A549 (cell line): ENCODE measurements around the gene EPHA1.

ENCODE experiments used
- CHD4 ChIP-seq: fragments of 200-600 bp; sonication (generic); IDR thresholded peaks from 2 replicates; pipeline ENCODE4 v1.6.1; 2016; ENCODE audit warnings: antibody characterized with exemption, mild to moderate bottlenecking, borderline replicate concordance
- ELK1 ChIP-seq: fragments of 150-350 bp; IDR thresholded peaks from 2 replicates; pipeline ENCODE4 v1.6.1; 2014; ENCODE audit warnings: low read depth, mild to moderate bottlenecking, low read length
- FOSL2 ChIP-seq, 2 experiments: fragments of 450-650 bp in 1 of 2; fragments of >200 bp in 1 of 2; sonication (Bioruptor Twin) in 1 of 2; formaldehyde crosslinking; IDR thresholded peaks; 2 replicates each; pipeline versions ENCODE4 v1.5.0 to v1.6.1; 2016 to 2020; ENCODE audit warnings: mild to moderate bottlenecking in 1 of 2, moderate library complexity in 1 of 2
- JUNB ChIP-seq: fragments of >200 bp; sonication (Bioruptor Twin); formaldehyde crosslinking; IDR thresholded peaks from 2 replicates; pipeline ENCODE4 v1.6.1; 2016
- MAFK ChIP-seq: fragments of 450-650 bp; IDR thresholded peaks from 2 replicates; pipeline ENCODE4 v1.6.1; 2014; ENCODE audit not compliant: partially characterized antibody
- MYC ChIP-seq: IDR thresholded peaks from 2 replicates; pipeline ENCODE4 v1.6.1; 2012; ENCODE audit warnings: mild to moderate bottlenecking, inconsistent platforms, low read length, improper control_type of control experiment, borderline replicate concordance
- NPAS2 ChIP-seq: fragments of 250-450 bp; sonication (Bioruptor Pico); IDR thresholded peaks from 2 replicates; pipeline ENCODE4 v1.8.0; 2022; ENCODE audit warnings: mild to moderate bottlenecking, moderate library complexity, borderline replicate concordance
- POLR2A ChIP-seq: IDR thresholded peaks from 2 replicates; pipeline ENCODE4 v1.6.1; 2012; ENCODE audit warnings: mild to moderate bottlenecking, low read length
- RAD21 ChIP-seq, 2 experiments: fragments of >200 bp in 1 of 2; sonication (Bioruptor Twin) in 1 of 2; formaldehyde crosslinking in 1 of 2; IDR thresholded peaks in 1 of 2; conservative IDR thresholded peaks in 1 of 2; 2 replicates in 1 of 2; 3 replicates in 1 of 2; pipeline ENCODE4 v1.6.1; 2012 to 2018; ENCODE audit warnings: inconsistent platforms in 1 of 2
- REST ChIP-seq: fragments of 200-600 bp; sonication (generic); IDR thresholded peaks from 2 replicates; pipeline ENCODE4 v1.6.1; 2016; ENCODE audit warnings: antibody characterized with exemption, mild to moderate bottlenecking, moderate library complexity
- SMC3 ChIP-seq: fragments of >200 bp; sonication (Bioruptor Twin); formaldehyde crosslinking; IDR thresholded peaks from 3 replicates; pipeline ENCODE4 v1.6.1; 2018; ENCODE audit warnings: inconsistent platforms
- TF ChIP-seq, protein P1 (sequence below): fragments of >200 bp; sonication (Bioruptor Twin); formaldehyde crosslinking; IDR thresholded peaks from 3 replicates; pipeline ENCODE4 v1.5.1; 2016
- TF ChIP-seq, protein P2 (sequence below): fragments of 450-650 bp; IDR thresholded peaks from 2 replicates; pipeline ENCODE4 v1.6.1; 2014; ENCODE audit warnings: antibody characterized with exemption

GRCh38 chr7:143376396-143376795, 32.3 kb downstream of the EPHA1 start:
- TF ChIP-seq, protein P1, sequence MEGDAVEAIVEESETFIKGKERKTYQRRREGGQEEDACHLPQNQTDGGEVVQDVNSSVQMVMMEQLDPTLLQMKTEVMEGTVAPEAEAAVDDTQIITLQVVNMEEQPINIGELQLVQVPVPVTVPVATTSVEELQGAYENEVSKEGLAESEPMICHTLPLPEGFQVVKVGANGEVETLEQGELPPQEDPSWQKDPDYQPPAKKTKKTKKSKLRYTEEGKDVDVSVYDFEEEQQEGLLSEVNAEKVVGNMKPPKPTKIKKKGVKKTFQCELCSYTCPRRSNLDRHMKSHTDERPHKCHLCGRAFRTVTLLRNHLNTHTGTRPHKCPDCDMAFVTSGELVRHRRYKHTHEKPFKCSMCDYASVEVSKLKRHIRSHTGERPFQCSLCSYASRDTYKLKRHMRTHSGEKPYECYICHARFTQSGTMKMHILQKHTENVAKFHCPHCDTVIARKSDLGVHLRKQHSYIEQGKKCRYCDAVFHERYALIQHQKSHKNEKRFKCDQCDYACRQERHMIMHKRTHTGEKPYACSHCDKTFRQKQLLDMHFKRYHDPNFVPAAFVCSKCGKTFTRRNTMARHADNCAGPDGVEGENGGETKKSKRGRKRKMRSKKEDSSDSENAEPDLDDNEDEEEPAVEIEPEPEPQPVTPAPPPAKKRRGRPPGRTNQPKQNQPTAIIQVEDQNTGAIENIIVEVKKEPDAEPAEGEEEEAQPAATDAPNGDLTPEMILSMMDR: no peak
- TF ChIP-seq, protein P2, sequence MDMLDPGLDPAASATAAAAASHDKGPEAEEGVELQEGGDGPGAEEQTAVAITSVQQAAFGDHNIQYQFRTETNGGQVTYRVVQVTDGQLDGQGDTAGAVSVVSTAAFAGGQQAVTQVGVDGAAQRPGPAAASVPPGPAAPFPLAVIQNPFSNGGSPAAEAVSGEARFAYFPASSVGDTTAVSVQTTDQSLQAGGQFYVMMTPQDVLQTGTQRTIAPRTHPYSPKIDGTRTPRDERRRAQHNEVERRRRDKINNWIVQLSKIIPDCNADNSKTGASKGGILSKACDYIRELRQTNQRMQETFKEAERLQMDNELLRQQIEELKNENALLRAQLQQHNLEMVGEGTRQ: no peak
- no peak for TF ChIP-seq CHD4
- TF ChIP-seq NPAS2 (CRISPR knock-in tag): no peak
- no peak for TF ChIP-seq POLR2A
- TF ChIP-seq FOSL2 (IDR thresholded peaks at IDR 0.05): no peak
- no peak for TF ChIP-seq FOSL2 (CRISPR knock-in tag; IDR thresholded peaks at IDR 0.05)
- no peak for TF ChIP-seq RAD21 (conservative IDR thresholded peaks at IDR 0.05 in 1 of 2, IDR thresholded peaks at IDR 0.05 in 1 of 2)
- TF ChIP-seq MAFK: no peak
- no peak for TF ChIP-seq REST
- no peak for TF ChIP-seq ELK1
- no peak for TF ChIP-seq MYC
- TF ChIP-seq SMC3: no peak
- no peak for TF ChIP-seq JUNB
